Activated effector memory CD4-positive, alpha-beta T cell treated with anti-CD3 and anti-CD28 coated beads, Interleukin-2, amount 50 U/mL, for 16 hours (primary cell): ENCODE measurements around the gene PTPRN2.

Experiments used
- DNase-seq: peaks from one replicate; pipeline ENCODE4 v3.0.0-alpha.2; 2020

Gene PTPRN2

GRCh38 chr7:158120316-158120715 lies 467.3 kb downstream of the PTPRN2 start:
- DNase-seq, result peak; percentile 21

DNA sequence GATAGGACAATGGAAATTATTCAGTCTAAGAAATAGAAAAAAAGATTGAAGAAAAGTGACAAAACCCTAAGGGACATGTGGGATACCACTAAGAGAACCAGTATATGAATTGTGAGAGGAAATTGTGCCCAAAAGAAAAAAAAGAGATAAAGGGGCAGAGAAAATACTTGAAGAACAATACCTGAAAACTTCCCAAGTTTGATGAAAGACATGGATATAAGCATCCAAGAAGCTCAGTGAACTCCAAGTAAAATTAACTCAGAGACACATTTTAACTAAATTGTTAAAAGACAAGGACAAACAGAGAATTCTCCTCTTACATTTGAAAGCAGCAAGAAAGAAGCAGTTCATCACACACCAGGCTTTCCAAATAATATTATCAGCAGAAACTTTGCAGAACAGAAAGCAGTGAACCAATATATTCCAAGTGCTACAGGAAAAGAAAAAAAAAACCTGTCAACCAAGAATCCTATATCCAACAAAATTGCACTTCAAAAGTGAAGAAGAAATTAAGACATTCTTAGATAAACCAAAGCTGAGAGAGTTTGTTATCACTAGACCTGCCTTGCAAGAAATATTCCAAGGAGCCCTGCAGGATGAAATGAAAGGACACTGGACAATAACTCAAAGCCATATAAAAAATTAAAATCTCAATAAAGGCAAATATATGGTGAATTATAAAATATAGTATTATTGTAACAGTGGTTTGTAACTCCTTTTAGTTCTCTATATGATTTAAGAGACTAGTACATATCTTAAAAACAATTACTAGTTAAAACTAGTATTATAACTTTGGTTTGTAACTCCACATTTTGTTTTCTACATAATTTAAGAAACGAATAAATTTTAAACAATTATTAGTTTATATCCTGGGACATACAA lies 470.0 kb downstream of the PTPRN2 start:
- DNase-seq, result no peak

DNA sequence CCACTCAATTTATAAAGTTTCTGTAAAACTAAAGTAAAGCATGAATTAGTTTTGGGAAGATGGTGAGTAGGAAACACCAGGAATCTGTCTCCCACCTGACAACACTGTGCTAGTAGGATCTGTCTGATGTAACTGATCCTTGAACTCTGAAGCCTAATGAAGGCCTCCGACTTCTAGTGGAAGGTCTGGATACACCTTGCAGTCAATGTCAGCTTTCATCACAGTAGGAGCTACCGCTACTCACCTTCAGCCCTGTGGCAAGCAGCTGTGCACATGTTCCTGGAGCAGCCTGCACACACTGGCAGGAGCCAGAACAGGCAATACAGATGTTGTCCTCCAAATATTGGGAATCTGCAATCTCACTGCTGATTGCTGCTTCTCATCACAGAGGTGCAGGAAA lies 471.4 kb downstream of the PTPRN2 start:
- no peak for DNase-seq

DNA sequence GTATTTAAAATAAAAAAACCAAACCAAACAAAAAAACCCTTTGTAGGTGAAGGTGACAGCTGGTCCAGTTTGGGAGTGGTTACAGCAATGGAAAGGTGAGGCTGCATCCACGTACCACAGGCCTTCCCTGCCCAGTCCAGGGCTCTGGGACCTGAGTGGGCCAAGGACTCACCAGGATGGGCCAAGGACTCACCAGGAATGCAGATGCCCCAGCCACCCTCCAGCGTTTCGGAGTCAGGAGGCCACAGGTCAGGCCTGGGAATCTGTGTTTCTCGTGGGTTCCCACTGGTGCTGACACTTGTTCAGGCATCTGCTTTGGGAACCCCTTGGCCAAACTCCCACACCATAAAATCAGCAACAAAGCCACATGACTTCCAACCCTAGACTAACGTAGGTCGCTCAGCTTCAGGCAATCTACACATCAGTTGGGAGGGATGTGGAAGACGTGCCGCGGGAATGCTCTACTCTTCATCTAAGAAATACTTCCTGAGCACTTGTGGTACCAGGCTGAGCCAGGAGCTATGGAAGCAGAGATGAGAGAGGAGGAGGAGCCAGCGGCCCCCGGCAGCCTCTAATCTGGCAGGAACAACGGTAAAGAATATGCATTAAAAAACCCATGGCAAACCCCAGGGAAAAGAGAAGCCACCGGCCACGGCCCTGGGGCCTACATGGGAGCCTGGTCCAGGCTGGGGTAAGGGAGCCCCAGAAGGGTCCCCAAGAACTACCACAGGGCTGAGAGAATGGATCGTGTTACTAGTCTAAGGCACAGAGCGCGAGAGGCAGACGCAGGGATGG lies 473.4 kb downstream of the PTPRN2 start:
- DNase-seq, result no peak

- DNase-seq, result no peak
These were observed 474.1 kb downstream of the PTPRN2 start for GRCh38 chr7:158113321-158114025.

- DNase-seq, result no peak
These were observed 474.9 kb downstream of the PTPRN2 start for GRCh38 chr7:158112571-158113320.

- no peak for DNase-seq
These were observed 475.6 kb downstream of the PTPRN2 start for GRCh38 chr7:158111906-158112570.

- DNase-seq, result no peak
These were observed 476.4 kb downstream of the PTPRN2 start for GRCh38 chr7:158111049-158111751.

- DNase-seq, result no peak
These were observed 477.0 kb downstream of the PTPRN2 start for GRCh38 chr7:158110661-158111048.

GRCh38 chr7:158110034-158110590 lies 477.5 kb downstream of the PTPRN2 start:
- no peak for DNase-seq

- DNase-seq, result no peak
These were observed 478.1 kb downstream of the PTPRN2 start for GRCh38 chr7:158109364-158110033.

DNA sequence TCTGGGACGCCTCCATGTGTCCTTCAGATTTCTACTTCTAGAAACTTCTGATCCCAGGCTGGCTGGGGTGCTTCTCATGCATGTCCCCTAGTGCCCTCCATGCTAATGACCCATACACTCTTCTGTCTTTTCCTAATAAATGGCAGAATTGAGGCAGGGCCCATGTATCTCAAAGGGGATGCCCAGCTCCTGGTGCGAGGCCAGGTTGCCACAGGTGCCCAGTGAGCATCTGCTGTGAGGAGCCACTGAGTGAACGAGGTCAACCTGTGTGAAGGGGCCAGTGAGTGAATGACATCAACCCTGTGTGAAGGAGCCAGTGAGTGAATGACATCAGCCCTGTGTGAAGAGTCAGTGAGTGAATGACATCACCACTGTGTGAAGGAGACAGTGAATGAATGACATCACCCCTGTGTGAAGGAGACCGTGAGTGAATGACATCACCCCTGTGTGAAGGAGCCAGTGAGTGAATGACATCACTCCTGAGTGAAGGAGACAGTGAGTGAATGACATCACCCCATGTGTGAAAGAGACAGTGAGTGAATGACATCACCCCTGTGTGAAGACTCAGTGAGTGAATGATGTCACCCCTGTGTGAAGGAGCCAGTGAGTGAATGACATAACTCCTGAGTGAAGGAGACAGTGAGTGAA lies 478.9 kb downstream of the PTPRN2 start:
- no peak for DNase-seq

DNA sequence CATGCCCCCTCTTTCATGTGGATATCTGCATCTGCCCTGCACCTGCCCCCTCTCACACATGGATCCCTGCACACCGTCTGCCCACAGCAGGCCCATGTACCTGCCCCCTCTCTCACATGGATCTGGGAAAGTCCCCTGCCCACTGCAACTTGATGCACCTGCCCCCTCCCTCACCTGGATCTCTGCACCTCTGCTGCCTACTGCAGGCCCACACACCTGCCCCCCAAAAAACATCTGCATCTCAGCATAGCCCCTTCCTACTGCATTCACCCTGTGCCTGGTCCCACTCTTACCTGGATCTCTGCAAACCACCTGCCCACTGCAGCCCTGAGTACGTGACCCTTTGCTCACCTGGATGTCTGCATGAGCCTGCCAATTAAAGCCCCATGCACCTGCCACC lies 479.8 kb downstream of the PTPRN2 start:
- no peak for DNase-seq

DNA sequence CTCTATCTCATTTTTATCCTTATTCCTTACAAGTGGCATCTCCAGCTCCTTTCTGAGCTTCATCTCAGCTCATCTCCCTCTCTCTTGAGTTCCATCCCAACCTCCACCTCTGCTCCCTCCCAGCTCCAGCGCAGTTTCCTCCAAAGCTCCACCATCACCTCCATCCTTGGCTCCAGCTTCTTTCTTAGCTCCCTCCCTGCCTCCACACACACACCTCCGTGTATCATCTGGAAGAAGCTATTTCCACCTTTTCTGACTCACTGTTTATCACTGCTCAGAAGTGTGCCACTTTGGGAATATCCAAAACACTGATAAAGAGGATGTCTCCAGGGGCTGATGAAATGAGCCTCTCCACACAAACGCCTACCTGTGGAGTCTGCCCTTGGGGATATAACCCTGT lies 481.4 kb downstream of the PTPRN2 start:
- no peak for DNase-seq

DNA sequence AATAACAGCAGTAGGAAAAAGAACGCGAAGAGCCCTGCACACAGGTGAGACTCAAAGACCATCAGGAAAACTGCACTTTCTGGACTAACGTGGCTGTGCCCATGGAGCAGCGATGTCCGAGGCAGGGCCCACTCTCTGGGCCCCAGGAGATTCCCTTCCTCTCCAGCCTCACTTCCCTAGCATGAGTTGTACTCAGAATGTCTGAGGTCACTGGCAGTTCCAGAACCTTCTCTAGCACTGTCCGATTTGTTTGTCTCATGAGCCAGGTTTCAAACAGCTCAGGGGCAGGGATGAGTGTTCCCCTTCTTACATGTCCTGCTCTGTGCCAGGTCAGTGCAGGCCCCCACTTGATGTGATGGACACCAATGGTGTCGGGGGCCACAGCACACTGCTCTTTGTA lies 484.2 kb downstream of the PTPRN2 start:
- DNase-seq, result no peak

DNA sequence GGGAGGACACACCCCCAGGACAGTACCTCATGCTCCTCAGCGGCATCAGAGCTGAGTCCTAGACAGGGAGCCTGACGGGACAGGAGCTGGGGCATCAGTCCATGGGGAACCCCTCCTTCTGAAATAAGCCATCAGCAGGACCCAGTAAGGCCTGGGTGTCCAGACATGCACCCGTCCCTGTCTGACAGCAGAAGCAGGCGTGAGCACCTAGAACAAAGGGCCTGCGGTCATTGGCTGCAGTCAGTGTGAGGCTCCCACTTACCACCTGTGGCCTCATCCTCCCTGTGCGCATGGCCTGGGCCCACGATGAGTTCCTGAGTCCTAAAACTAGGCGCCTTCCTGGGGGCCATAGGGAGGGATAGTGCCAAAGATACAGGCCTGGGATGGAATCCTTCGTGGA lies 484.7 kb downstream of the PTPRN2 start:
- peak; percentile 60 for DNase-seq

DNA sequence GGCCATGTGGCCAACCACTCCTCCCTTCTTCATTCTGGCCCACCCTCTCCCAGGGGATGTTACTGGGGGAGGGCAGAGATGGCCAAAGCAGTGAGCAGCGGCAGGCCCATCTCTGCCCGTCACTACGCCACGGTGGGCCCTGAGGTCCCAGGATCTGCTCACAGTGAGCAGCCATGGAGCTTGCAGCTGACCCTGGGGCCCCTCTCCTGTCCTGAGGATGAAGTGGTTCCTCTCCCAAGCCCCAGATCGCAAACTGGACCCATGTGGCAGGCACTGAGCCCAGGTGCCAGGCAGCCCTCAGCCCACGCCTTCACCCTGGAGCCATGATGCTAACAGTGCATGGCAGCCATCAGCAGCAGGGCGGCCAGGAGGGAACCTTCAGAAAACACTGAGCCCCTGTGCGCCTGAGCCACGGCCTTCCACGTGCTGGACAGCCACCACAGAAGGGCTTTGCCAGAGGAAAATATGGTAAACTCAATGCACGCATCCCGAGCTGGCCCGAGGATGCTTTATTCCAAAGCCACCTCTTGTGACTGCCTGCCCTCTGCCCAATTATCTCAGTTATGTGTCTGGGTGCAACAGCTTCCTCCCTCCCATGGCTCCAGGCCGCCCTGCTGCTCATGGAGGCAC lies 485.7 kb downstream of the PTPRN2 start:
- no peak for DNase-seq

GRCh38 chr7:158098125-158099030 lies 489.2 kb downstream of the PTPRN2 start:
- DNase-seq, result peak; percentile 58
